ENCODE data around the gene LRRK1.

The LRRK1 gene

GRCh38 chr15:100918690-100919480, at the start of gene LRRK1:
LRRK1 (plus strand) TSS chr15:100919357; CDS start chr15:100924633, 5,276 bp downstream.
- no peak for DNase-seq

- no peak for DNase-seq
Measured at GRCh38 chr15:100873029-100873677, 46.0 kb upstream of the LRRK1 start.

GRCh38 chr15:100875495-100875894, 43.7 kb upstream of the LRRK1 start:
- no peak for DNase-seq

GRCh38 chr15:100875976-100876375, 43.2 kb upstream of the LRRK1 start:
- no peak for DNase-seq

- no peak for DNase-seq
Measured at GRCh38 chr15:100877551-100877950, 41.6 kb upstream of the LRRK1 start.

- DNase-seq, result no peak
Measured at GRCh38 chr15:100878130-100878529, 41.0 kb upstream of the LRRK1 start.

- no peak for DNase-seq
Measured at GRCh38 chr15:100878648-100879047, 40.5 kb upstream of the LRRK1 start.

- DNase-seq, result no peak
Measured at GRCh38 chr15:100879061-100879463, 40.1 kb upstream of the LRRK1 start.

GRCh38 chr15:100879464-100880138, 39.6 kb upstream of the LRRK1 start, which contains the start of gene ALDH1A3:
ALDH1A3 (plus strand) TSS chr15:100879831; CDS start chr15:100879908, 77 bp downstream.
- DNase-seq, result no peak

GRCh38 chr15:100880139-100880896, 38.8 kb upstream of the LRRK1 start:
- DNase-seq, result no peak

GRCh38 chr15:100880897-100881242, 38.3 kb upstream of the LRRK1 start:
- no peak for DNase-seq

- DNase-seq, result no peak
Measured at GRCh38 chr15:100881573-100882336, 37.4 kb upstream of the LRRK1 start.

- DNase-seq, result no peak
Measured at GRCh38 chr15:100885116-100885515, 34.0 kb upstream of the LRRK1 start.

GRCh38 chr15:100885811-100886210, 33.3 kb upstream of the LRRK1 start:
- no peak for DNase-seq

GRCh38 chr15:100887211-100887913, 31.8 kb upstream of the LRRK1 start:
- no peak for DNase-seq

- no peak for DNase-seq
Measured at GRCh38 chr15:100889385-100890050, 29.6 kb upstream of the LRRK1 start.

- DNase-seq, result no peak
Measured at GRCh38 chr15:100890051-100890720, 29.0 kb upstream of the LRRK1 start.

GRCh38 chr15:100890850-100891249, 28.3 kb upstream of the LRRK1 start:
- no peak for DNase-seq

- no peak for DNase-seq
Measured at GRCh38 chr15:100891307-100892012, 27.7 kb upstream of the LRRK1 start.

GRCh38 chr15:100892013-100892355, 27.2 kb upstream of the LRRK1 start:
- DNase-seq, result no peak
